ENCODE results near the gene TPRN.

- TF ChIP-seq CTCF (conservative IDR thresholded peaks at IDR 0.05 in 1 of 2, IDR thresholded peaks at IDR 0.05 in 1 of 2; ENCODE audit: extremely low read depth in 1 of 2, insufficient read depth in 1 of 2, low read depth in 1 of 2, low read length in 2 of 2) (no peak), EZH2 (IDR thresholded peaks at IDR 0.05; ENCODE audit: borderline replicate concordance, low read length) (no peak)
Observed at GRCh38 chr9:137185921-137186320, 14.6 kb downstream of the TPRN start.

Measured in mammary epithelial cell (primary cell).